ENCODE results near the gene VAPB. TPM values are rescaled to one million over a fixed set of nuclear protein-coding genes. Genes with fewer than 3 reads are reported as not detected.

The VAPB gene
- total RNA-seq, 1 experiment from 2014 or later, result 9.1 TPM

DNA sequence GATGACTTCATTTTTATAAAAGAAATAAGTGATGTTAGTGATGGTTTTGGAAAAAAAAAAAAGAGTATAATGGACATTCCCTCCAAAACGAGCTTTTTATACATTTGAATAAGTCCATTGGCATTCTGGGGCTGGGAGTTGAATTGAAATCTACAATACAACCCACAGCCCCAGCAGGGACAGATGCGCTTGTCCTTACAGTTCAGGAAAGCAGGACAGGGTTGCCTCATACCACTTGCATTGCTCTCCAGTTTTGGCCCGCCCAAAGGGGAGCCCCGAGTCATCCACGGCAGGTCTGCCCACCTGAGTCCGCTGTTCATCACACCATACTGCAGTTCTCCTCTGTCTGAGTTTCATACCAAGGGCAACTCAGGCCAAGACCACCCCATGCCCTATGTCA lies 46.2 kb downstream of the VAPB start:
- no peak for DNase-seq (ENCODE audit: low spot score)

DNA sequence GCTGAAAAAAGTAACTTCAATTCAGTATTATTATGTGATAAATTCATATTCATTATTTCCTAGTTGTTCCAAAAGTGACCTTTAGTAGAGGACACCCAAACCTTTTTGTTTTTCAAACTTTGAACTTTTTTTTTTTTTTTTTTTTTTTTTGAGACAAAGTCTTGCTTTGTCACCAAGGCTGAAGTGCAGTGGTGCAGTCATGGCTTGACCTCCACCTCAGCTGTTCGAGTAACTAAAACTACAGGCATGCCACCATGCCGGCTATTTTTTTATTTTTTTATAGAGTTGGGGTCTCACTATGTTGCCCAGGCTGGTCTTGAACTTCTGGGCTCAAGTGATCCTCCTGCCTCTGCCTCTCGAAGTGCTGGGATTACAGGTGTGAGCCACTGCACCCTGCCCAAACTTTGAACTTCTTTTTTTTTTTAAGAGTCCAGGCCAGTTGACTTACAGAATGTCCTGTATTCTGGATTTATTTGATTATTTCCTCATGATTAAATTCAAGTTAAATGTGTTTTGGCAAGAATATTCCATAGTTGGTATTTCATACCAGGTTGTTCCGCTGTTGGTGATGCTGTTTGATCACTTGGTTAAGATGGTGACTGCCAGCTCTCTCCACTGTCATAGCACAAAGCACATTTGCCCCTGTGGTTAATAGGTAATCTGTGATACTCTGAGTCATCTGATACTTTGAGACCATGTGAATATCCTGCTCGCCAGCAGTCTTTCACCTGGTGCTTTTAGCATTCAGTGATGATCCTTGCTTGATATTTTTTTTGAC lies 48.0 kb downstream of the VAPB start:
- no peak for DNase-seq (ENCODE audit: low spot score)

DNA sequence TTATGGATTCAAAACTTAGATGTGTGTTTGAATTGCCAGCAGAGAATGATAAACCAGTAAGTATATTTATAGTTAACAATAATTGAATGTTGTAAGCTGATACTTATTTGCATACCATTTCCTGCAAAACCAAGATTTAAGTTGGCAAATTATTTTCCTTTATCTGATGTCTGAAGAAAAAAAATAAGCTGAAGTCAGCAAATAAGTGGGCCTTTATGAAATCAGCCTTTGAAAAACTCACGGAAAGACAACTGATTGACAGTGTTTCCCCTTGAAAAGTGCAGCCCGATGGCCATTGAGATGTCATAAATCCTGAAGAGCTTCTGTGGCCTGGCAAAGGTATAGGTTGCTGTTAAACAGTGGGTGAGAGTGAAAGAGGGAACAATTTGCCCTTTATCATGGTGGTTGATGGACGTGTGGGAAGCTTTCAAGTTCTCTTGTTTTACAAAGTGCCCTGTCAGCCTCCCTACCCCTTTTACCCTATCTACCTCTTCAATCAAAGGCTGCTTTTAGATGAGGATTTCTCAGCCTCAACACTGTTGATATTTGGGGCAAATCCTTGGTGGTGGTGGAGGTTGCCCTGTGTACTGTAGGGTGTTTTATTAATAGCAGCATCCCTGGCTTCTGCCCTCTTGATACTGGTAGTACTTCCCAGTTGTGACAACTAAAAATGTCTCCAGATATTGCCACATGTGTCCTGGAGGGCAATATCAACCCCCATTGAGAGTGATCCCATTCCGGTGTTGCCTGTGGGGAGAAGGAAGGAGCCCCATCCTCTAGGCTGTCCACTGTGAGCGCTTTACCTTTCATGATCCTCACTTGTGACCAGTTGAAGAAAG lies 50.2 kb downstream of the VAPB start:
- DNase-seq (ENCODE audit: low spot score), result no peak

DNA sequence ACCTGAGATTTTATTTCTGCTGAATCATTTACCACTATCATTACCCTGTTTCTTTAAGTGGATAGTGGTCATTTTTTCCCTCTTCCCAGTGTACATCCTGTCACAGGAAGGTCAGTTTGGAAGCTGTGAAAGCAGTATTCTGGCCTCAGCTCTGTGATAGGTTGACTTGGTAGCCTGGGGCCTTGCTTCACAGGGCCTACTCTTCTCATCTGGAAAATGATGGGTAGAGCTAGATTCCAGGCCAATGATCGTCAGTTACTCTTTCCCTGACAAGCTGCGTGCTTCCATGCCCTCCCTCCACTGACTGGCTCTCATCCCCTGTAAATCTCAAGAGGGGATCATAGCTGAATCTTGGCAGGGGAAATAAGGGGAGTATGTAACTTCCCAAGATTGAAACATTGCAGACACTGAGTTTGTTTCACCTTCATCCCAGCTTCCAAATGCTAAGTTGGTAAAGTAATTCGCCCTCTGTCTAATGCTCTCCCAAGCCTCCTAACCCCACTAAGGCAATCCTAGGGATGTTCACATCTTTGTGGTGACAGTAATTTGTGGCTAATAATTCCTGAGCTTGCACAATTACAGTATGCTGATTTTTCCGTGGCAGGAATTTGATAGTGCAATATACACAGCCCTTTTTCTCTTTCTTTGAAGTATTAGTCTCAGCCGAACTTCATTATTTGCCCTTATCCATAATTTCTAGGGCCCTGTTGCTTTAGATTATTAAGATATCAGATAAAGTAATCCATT lies 51.2 kb downstream of the VAPB start:
- DNase-seq (ENCODE audit: low spot score), result no peak

DNA sequence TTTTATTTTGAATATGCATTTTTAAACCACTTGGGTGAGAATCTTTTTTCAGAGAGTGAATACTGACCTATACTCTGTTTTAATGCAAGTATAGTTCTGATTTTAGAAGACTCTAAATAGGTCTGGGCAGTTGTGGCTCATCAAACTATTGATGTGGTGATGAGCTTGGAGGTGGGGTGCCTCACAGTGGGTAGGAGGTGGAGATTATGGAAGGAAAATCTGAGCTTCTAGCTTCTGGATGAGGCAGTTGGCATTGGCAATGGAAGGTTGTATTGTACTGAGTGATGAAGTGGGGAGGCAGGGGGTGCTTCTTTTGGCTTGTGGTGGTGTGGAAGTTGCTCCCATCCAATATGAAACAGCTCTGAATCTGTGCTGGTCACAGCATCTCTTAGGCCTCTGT lies 52.7 kb downstream of the VAPB start:
- no peak for DNase-seq (ENCODE audit: low spot score)

DNA sequence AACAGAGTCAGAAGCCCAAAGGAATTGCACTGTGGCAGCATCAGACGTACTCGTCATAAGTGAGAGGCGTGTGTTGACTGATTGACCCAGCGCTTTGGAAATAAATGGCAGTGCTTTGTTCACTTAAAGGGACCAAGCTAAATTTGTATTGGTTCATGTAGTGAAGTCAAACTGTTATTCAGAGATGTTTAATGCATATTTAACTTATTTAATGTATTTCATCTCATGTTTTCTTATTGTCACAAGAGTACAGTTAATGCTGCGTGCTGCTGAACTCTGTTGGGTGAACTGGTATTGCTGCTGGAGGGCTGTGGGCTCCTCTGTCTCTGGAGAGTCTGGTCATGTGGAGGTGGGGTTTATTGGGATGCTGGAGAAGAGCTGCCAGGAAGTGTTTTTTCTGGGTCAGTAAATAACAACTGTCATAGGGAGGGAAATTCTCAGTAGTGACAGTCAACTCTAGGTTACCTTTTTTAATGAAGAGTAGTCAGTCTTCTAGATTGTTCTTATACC lies 55.8 kb downstream of the VAPB start:
- DNase-seq (ENCODE audit: low spot score), result no peak

DNA sequence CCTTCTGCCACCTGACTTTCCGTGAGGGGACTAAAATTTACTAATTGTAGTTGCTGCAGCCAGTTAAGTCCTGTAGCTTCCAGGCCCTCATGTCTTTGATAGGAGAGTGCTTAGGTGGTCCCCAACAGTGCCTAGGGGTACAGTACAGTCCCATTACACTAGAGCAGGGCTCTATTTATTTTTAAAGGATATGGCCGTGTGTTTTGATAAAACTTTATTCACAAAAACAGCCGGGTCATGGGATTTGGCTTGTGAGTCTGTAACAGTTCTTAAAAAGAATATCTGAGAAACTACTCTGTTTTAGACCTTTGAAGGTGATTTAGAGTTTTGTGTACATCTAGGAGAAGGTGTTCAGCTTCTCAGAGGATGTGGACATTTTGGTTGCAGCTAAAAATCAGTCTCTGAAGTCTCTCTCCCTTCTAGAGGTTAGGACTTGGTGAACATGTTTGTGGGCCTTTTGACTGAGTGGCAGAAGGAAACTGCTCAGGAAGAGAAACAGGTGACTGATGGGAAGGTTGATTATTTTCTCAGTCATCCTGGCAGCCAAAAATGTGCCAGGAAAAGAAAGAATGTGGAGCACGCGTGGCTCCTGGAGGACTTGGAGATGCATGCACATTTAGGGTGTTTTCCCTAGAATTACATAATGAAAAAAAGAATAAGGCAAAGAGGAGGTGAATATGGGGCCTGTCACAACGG lies 57.4 kb downstream of the VAPB start:
- no peak for DNase-seq (ENCODE audit: low spot score)

DNA sequence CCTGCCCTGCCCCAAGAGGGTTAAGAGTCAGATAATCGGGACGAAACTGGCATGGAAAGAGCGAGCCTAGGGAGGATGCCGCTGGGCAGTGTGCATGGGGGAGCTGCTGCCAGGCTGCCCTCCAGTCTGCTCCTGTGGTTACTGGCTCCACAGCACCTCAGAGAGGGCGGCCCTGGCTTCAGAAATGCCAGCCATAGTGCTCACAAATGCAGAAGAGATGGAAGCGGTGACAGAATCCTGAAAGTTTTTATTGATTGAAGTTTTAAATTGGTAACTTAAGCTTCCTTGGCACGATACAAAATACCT lies 57.9 kb downstream of the VAPB start:
- DNase-seq (ENCODE audit: low spot score), result no peak

DNA sequence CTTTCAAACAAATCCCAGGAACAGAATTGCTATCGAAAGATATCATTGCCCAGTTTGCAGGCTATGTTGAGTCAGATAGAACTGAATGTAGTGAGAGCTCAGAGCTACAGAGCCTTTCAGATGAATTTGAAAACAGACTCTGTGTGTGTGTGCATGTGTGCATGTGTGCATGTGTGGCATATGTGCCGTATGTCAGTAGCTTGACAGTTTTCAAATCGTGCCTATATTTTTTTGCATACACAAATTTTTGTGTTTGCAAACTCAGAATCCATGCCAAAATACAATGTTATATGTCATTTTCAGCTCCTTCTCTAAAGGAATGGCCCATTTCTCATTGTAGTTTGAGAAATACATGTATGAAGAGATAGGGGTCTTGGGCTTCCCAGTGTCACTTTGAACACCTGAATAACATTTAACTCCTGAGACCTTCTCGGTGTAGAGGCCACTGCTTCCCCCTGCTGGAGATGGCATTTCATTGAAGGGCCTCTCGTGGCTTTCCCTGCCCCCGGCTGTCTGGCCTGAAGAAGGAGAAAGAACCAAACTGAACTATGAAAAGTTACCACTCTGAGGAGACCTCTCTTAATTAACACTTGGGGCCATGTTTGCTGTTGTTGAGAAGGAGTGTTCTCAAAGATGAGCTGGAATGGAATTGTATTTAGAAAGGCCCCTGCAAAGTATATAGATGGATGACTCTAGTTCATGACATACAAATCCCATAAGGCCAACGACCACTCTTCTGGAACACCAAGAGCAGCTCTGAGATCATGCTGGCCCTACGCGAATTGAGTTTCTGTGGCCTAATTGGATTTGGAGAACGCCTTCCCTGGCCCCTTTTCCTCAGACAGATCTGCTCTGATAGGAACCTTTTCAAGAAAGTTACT lies 58.7 kb downstream of the VAPB start:
- DNase-seq (ENCODE audit: low spot score), result peak; percentile 43

DNA sequence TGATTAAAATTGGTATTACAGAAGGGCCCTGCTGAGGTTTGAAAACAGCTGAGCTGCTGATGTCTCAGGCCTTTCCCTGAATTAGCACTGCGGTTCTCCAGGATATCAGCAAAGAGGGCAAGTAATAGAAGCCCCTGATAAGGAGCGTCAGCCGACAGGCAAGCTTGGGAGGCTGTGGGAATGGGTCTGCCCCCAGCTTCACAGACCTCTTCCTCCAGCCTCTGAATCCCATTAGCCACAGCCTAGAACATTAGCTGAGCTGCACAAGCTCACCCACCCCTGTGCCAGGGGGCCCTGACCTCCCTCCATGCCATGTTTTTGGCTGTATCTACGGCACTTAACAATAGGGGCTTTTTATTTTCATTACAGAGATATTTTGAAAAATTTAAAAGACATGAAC lies 59.9 kb downstream of the VAPB start:
- no peak for DNase-seq (ENCODE audit: low spot score)

DNA sequence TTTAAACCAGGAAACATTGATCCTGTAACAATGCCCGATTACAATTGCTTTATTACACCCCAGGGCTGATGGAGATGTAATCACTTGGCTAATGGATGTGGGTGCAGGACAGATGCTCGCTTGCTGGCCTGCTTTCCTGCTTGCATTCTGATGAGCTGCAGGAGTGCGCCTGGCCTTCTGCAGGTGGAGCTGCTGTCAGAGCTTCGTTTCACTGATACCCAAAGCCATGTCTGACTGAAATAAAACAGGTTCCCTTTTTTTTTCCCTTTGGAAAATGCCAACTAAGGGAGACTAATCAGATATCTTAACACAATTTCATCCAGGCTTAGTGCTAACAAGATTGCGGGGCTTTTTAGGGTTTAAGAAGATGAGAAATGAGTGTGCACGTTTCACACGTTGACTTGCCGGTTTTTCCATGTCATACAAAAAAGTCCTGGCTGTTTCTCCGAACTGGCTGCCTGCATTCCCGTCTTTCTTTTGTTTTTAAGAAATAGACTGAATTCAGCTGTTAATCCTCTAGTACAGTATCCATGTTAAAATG lies 60.7 kb downstream of the VAPB start:
- no peak for DNase-seq (ENCODE audit: low spot score)

DNA sequence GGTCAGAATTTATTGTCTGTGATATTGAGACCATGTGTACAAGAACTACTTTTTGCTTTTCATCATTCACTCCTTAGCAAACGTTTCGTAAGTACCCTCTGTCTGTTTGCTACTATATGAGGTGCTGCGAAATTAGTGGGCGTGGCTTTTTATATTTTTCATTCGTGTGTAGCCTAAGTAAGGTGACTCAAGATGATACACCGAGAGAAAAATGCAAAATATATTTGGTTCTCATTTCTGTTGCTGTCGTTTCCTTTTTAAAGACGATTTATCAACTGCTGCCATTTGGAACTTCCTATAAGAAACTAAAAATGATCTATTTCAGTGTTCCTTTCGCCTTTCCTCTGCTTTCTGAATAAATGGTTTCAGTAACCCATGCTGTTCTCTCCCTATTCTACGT lies 61.2 kb downstream of the VAPB start:
- DNase-seq (ENCODE audit: low spot score), result no peak

DNA sequence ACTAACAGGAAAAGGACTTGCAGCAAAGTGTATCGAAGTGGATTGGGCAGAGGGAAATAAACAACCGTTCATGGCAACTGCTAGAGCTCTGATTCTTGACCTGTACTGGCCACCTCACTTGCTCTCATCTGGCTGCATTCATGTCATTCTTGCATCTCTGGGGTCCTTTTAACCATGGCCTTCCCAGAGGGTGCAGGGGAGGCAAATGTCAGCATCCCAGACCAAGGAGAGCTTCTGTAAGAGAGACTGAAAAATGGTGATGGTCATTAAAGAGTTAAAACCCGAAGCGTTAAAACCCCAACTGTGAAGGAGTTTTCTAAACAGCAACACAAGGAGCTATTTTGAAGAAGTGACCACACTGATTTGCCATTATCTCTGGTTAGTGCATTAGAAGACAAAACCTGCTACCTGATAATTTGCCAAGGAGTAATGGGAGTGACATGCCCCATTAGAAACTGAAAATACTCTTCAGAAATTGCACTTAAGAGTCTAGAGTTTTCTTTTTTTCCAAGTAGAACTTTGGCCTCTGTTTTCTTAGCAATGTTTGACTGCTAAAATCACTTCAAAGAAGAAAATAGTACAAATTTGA lies 63.7 kb downstream of the VAPB start:
- no peak for DNase-seq (ENCODE audit: low spot score)

DNA sequence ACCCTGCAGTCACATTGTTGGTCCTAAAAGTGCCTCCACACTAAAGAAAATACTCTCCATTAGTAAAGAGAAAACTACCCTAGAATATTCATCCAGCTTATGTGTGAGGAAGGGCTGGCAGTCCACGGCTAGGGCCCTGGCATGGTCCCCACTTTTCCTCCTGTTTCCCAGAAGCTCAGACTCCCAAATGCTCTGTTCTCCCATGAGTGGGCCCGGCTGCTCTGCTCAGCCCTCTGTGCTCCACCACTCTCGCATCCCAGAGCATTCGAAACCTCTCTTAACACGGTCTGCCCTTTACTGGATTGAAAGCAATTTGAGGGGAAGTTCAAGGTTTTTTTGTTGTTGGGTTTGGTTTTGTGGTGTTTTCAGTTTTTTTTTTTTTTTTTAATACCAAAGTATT lies 64.4 kb downstream of the VAPB start:
- DNase-seq (ENCODE audit: low spot score), result no peak

DNA sequence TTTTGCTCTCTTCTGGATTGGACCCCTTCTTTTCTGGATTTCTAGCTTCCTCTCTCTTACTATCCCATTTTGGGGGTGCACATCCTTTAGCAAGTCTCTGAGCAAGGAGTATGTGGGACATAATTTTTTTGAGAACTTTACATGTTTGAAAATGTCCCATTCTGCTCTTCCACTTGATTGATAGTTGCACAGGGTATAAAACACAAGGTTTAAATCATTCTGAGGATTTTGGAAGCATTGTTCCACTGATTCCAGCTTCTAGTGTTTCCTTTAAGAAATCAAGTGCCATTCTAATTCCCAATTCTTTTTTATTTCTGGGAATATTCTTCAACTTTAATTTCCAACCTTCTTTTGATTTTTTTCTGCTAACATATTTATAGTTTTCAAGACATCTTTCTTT lies 65.4 kb downstream of the VAPB start:
- no peak for DNase-seq (ENCODE audit: low spot score)

DNA sequence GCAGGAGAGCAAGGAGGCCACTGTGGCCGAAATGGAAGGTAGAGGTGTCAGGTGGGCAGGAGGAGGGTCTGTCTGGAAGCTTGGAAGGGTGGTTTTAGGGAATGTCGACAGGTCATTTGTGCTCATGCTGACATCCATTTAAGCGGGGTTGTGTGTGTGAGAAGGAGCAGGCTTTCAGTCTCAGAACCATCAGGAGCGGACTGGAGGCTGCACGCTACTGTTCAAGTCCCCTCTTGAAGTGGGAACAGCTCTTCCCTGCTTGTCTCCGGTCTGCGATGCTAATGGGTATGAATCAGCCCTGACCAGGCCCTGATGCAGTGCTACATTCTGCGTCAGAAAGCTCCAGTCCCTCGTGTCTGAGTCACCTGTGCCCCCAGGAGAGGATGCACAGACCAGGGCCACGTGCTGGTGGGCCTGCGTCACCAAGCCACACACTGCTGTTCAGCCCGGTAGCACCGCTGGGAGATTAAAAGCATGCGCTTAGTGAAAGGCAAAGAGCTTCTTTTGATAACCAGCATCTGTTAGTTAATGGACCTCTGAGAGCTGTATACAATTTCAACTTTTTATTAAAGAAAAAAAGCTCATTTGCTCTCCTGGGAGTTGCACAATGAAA lies 68.2 kb downstream of the VAPB start:
- DNase-seq (ENCODE audit: low spot score), result no peak

DNA sequence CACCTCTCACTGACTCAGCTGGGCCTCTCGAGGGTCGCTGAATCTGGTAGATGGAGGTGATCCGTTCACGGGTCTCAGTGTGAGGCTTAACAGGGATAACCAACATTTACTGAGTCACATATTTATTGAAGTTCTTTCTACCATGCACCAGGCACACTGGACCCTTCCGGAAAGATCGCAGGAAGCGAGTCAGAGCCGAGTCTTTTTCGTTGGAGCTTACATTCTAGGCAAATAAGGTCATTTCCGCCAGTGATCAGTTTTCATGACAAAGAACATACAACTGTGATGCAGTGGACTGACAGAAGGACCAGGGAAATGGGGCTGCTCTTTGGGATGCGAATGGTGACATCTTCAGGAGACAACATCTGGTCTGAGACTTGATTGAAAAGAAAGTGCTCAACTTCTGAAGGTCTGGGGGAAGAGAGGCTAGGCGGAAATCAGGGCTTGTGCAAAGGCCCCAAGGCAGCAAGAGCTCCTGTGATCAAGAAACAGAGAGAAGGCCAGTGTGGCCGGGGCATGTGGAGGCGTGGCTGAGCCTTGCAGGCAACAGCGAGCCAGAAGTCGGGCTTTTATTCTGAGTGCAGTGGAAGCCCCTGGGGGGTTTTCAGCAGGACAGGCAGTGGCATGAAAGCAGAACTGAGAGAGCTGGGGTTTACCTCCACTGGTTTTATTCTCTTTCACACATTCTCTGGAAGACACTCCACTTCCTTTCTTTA lies 69.5 kb downstream of the VAPB start:
- DNase-seq (ENCODE audit: low spot score), result no peak

DNA sequence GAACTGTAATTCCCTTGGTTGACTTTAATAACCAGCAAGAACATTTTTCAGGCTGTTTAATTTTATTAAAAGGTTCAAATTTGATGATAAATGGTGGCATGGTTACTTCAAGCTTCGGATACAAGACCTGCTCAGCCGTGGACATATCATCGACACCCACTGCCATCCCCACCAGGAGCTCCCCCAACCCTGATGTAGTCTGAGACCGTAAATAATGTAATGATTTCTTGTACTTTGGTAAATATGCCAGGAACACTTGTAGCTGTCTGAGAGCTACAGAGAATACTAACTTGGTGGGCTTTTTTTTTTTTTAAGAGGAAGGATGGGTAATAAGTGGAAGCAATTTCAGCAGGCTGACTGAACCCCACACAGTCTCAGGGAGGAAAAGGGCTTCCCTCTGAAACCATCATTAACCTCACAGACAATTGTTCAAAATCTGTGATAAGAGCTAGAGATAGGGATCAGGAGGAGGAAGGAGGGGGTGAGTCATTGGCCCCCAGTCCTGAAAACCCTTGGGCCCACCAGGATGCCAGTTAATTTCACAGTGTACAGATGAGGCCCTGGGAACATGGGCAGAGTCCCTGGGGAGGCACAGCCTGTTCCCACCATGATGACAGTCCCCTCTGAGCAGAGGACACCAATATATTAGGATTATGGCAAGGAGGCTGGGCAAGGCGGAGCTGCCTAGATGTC lies 70.2 kb downstream of the VAPB start:
- no peak for DNase-seq (ENCODE audit: low spot score)

DNA sequence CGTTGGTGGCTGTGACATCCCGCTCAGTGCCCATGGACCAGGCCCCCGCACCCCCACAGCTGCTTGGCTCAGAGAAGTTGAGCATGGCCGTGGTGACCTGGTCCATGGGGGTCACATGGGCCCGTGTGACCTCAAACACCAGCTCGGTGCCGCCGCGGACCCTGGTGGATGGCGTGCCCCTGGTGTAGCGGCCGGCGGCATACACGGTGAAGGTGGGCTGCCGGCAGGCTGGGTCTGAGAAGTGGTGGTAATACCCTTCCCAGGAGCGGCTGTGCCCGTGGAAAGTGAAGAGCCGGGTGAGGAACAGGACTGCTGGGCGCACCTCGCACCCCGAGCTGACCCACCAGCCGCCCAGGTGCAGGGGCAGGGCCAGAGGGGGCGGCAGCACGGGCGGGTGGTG lies 72.1 kb downstream of the VAPB start:
- DNase-seq (ENCODE audit: low spot score), result no peak
